Measurements from ENCODE around the gene CDKN2AIPNL. TPM values are rescaled to one million over a fixed set of nuclear protein-coding genes. Genes with fewer than 3 reads are reported as not detected.

CDKN2AIPNL gene
- total and polyA plus RNA-seq, 2 of the 8 experiments (the other 6 are each of a cell fraction or from before 2014, with no cell fraction given), result 40.0 to 56.3 TPM

DNA sequence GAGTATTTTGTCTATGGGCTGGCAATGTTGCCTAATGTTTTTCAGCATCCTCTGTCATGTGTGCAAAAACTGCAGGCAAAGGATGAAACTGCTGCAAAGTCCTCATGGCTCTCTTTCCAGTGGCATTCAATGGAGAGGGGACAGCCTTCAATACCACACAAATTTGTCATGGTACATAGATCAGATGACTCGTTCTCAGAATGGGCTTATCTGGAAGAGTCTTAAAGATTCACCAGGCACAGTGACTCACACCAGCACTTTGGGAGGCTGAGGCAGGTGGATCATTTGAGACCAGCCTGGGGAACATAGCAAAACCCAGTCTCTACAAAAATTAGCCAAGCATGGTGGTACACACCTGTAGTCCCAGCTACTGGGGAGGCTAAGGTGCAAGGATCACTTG, 5.3 kb downstream of the CDKN2AIPNL start:
- no peak overlapping the region for H2AFZ ChIP-seq (ENCODE audit: low read length)
- no peak overlapping the region for H3K27ac ChIP-seq (ENCODE audit: low read depth, low read length)
- H2BK120ac ChIP-seq (replicated peaks; ENCODE audit: low read depth, low read length), result no peak overlapping the region
- no peak for TF ChIP-seq SIRT6 (IDR thresholded peaks at IDR 0.05; ENCODE audit: low read length)
- H4K5ac ChIP-seq (ENCODE audit: insufficient read length, low read depth, low read length), result no peak overlapping the region
- no peaks in the 10 kb centered on the region for H3K9me3 ChIP-seq (ENCODE audit: insufficient read depth in 2 of 2, low read depth in 1 of 2, low read length in 1 of 2)
- no peak overlapping the region for H3K4ac ChIP-seq (replicated peaks; ENCODE audit: insufficient read length, low read depth, low read length)
- no peak for DNase-seq (ENCODE audit: low read depth in 1 of 2, low spot score in 2 of 2)
- H2BK15ac ChIP-seq (ENCODE audit: low read length), result no peak overlapping the region
- peaks cover 4% of the 10 kb centered on the region; the same call in 1 of the 2 replicates for H3K23me2 ChIP-seq (ENCODE audit: low read depth, low read length)
- peaks cover 11 to 25% of the 10 kb centered on the region in 2 experiments for H3K79me2 ChIP-seq (ENCODE audit: control insufficient read depth in 1 of 2, insufficient read depth in 2 of 2, low read length in 2 of 2)
- H2BK5ac ChIP-seq (ENCODE audit: low read depth, low read length), result no peak overlapping the region
- H3K4me1 ChIP-seq (replicated peaks in 1 of 4; ENCODE audit: control insufficient read depth in 3 of 4, insufficient read depth in 4 of 4, low read length in 3 of 4), result peaks cover 0 to 5% (median 3%) of the 10 kb centered on the region in 4 experiments; a peak in 3 of 7 replicates
- no peak overlapping the region for H3K18ac ChIP-seq (ENCODE audit: extremely low read depth, low read length)
- H3K14ac ChIP-seq (ENCODE audit: insufficient read length), result no peak overlapping the region
- H3K36me3 ChIP-seq (ENCODE audit: control insufficient read depth in 2 of 4, insufficient read depth in 4 of 4, low read length in 3 of 4), result peaks cover 3 to 32% (median 8%) of the 10 kb centered on the region in 4 experiments; a peak in 5 of 8 replicates
- H3K23ac ChIP-seq (ENCODE audit: insufficient read length), result no peak overlapping the region
- no peaks in the 10 kb centered on the region for H4K20me1 ChIP-seq (replicated peaks in 1 of 2; ENCODE audit: control insufficient read depth in 1 of 2, insufficient read depth in 2 of 2, low read length in 2 of 2)
- H3K27me3 ChIP-seq (replicated peaks in 1 of 4; ENCODE audit: control insufficient read depth in 3 of 4, extremely low read depth in 1 of 4, insufficient read depth in 3 of 4, low read length in 3 of 4), result no peaks in the 10 kb centered on the region
- no peak overlapping the region for H4K8ac ChIP-seq (ENCODE audit: extremely low read depth, insufficient read depth, low read length)
- no peak overlapping the region for H3K9ac ChIP-seq (replicated peaks in 1 of 4; ENCODE audit: extremely low read depth in 1 of 4, low read depth in 3 of 4, low read length in 3 of 4)
- H3K56ac ChIP-seq (replicated peaks; ENCODE audit: insufficient read length, low read depth, low read length), result no peak overlapping the region
- no peak overlapping the region for H2BK20ac ChIP-seq (ENCODE audit: low read length)
- no peak overlapping the region for H4K91ac ChIP-seq (replicated peaks; ENCODE audit: insufficient read length, low read length)
- H2AK5ac ChIP-seq (ENCODE audit: low read depth, low read length), result no peak overlapping the region
- no peak overlapping the region for H3K4me3 ChIP-seq (ENCODE audit: extremely low read depth in 1 of 4, insufficient read depth in 2 of 4, low read depth in 3 of 4, low read length in 4 of 4)
- H3K4me2 ChIP-seq (ENCODE audit: insufficient read depth in 1 of 2, low read depth in 2 of 2, low read length in 2 of 2), result no peak overlapping the region
- 86% methylated on average over 1 of the region's 1 CpG; no CpG with 5 or more reads in 1 of the 2 experiments for WGBS, 2 experiments (ENCODE audit: extremely low coverage in 1 of 2, insufficient coverage in 1 of 2, insufficient read length in 1 of 2, insufficient replicate concordance in 2 of 2, low coverage in 1 of 2, low lambda C conversion rate in 2 of 2, missing lambda C conversion rate in 1 of 2)
- no peak for FAIRE-seq
- POLR2A ChIA-PET (ENCODE audit: partially characterized antibody), result interaction anchor here (0.8 to 2.4 kb wide), 4 partner anchors 10 to 34 kb away, joined by 3 to 12 read pairs (median 5); partner anchors contain the start of gene UBE2B
- CTCF ChIA-PET (ENCODE audit: partially characterized antibody), result interaction anchor here (0.6 to 2.3 kb wide), 5 partner anchors 30 to 181 kb away, joined by 3 to 8 read pairs (median 5); no protein-coding TSS in a partner anchor
- no peak overlapping the region for H2BK12ac ChIP-seq (ENCODE audit: low read depth, low read length)
- H3K79me1 ChIP-seq (ENCODE audit: low read depth, low read length), result peaks cover 5% of the 10 kb centered on the region
